Mucosa of rectum (tissue), 2 donors: ENCODE data around the gene STXBP5.

Experiments
- H3K27ac ChIP-seq, 2 donors: one replicate each; pipeline ENCODE4 v1.7.0; 2013; ENCODE audit warnings: inconsistent platforms in 2 of 2, low read depth in 2 of 2, low read length in 2 of 2
- H3K27me3 ChIP-seq, 2 donors: one replicate each; pipeline ENCODE4 v1.7.0; 2013; ENCODE audit warnings: low read length in 2 of 2; ENCODE audit not compliant: control insufficient read depth in 2 of 2, insufficient read depth in 2 of 2
- H3K36me3 ChIP-seq, 2 donors: one replicate each; pipeline ENCODE4 v1.7.0; 2013; ENCODE audit warnings: low read length in 2 of 2; ENCODE audit not compliant: control insufficient read depth in 2 of 2, insufficient read depth in 2 of 2
- H3K4me1 ChIP-seq, 2 donors: one replicate each; pipeline ENCODE4 v1.7.0; 2013; ENCODE audit warnings: low read length in 2 of 2, mild to moderate bottlenecking in 1 of 2; ENCODE audit not compliant: control insufficient read depth in 2 of 2, insufficient read depth in 2 of 2
- H3K4me3 ChIP-seq, 2 donors: one replicate each; pipeline ENCODE4 v1.7.0; 2013; ENCODE audit warnings: low read length in 2 of 2
- H3K9ac ChIP-seq, 2 donors: one replicate each; pipeline ENCODE4 v1.7.0; 2013; ENCODE audit warnings: low read length in 2 of 2, low read depth in 1 of 2, mild to moderate bottlenecking in 1 of 2
- H3K9me3 ChIP-seq, 2 donors: one replicate each; pipeline ENCODE4 v1.7.0; 2013; ENCODE audit warnings: low read length in 2 of 2; ENCODE audit not compliant: control insufficient read depth in 2 of 2
- donor health status: healthy.
- donor health status: Normal muscosa, but diverticular disease.

The STXBP5 gene

GRCh38 chr6:147195987-147196386 is 8.2 kb upstream of the STXBP5 start:
- H3K9ac ChIP-seq, result no peak overlapping the region
- H3K4me3 ChIP-seq, result no peak overlapping the region
- no peaks in the 10 kb centered on the region for H3K4me1 ChIP-seq
- no peak overlapping the region for H3K27ac ChIP-seq
- no peaks in the 10 kb centered on the region for H3K27me3 ChIP-seq
- H3K36me3 ChIP-seq, result no peaks in the 10 kb centered on the region
- no peaks in the 10 kb centered on the region for H3K9me3 ChIP-seq

GRCh38 chr6:147200711-147201110 is 3.5 kb upstream of the STXBP5 start:
- Histone ChIP-seq H3K4me1 (peaks cover 3 to 4% of the 10 kb centered on the region in 2 donors), H3K36me3 (no peaks in the 10 kb centered on the region), H3K9me3 (no peaks in the 10 kb centered on the region), H3K4me3 (no peak overlapping the region), H3K27me3 (no peaks in the 10 kb centered on the region), H3K9ac (no peak overlapping the region), H3K27ac (no peak overlapping the region)

DNA sequence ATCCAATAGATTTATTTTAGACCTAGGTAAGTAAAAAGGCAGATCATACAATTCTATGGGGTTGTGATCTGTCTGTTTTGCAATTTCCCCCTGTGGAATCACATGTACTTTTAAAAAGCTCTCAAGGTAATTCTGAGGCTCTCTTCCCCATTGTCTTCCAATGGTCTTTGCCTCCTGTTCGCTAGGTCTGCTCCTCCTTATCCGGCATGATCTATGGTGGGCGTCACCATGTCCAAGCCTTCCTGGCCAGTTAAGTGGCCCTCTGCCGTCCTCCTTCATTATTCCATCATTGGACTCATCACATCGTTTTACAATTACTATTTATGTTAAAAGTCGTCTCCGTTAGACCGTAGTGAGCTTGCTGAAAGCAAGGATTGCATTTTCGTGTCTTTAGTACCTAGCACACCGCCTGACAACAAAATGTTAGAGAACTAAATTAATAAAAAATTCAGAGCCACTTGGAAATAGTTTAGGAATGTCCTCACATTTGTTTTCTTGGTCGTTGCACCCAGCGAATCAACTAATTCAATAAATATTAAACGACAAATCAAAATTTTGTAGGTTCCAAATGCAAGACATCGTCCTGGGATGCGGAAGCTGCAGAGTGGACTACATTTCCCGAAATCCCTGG is 2.2 kb upstream of the STXBP5 start:
- peak overlapping the region; percentile 67 to 68 for H3K27ac ChIP-seq
- H3K36me3 ChIP-seq, result no peaks in the 10 kb centered on the region
- peak overlapping the region; percentile 78 to 99 for H3K4me3 ChIP-seq
- peaks cover 3 to 4% of the 10 kb centered on the region in 2 donors for H3K4me1 ChIP-seq
- H3K27me3 ChIP-seq, result no peaks in the 10 kb centered on the region
- peak overlapping the region; percentile 72 to 96 for H3K9ac ChIP-seq
- H3K9me3 ChIP-seq, result no peaks in the 10 kb centered on the region

DNA sequence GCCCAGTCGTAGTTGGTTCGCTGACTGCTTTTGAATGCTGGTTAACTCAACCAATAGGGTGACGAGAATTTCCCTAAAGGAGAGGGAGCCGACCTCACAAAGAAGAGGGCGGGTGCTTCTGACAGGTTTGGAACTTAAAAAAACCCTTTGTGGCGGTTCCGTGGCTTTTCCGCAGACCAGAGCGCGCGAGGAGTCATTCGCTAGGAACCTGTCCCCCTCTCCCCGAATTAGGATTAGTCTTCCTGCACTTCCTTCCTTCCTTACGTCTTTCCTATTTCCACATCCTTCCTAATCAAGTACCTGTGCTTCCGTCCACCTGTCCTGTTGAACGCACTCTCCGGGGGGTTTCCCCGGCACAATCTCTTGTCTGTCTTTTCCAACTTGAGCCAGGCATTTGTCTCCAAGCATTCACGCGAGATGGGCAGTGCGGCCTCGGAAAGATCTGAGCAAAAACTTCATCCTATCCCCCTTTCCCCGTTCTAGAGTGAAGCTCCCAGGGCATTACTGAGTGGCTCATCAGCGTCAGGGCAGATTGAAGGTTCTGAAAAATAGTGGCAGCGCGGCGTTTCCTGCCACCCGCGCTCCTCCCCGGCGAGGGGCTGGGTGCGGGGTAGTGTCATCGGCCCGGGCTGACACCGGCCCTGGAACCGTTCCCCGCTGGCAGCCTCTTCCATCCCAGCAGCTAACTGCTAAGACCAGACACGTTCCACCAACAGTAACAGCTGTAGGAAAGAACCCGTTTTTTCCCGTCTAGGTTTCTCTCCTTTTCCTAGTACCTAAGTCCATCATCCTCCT is 1.5 kb upstream of the STXBP5 start:
- peak overlapping the region; percentile 96 to 98 for H3K9ac ChIP-seq
- peak overlapping the region; percentile 97 to 98 for H3K27ac ChIP-seq
- H3K27me3 ChIP-seq, result no peaks in the 10 kb centered on the region
- H3K36me3 ChIP-seq, result no peaks in the 10 kb centered on the region
- H3K9me3 ChIP-seq, result no peaks in the 10 kb centered on the region
- peak overlapping the region; percentile 78 to 99 for H3K4me3 ChIP-seq
- H3K4me1 ChIP-seq, result peaks cover 3 to 4% of the 10 kb centered on the region in 2 donors

DNA sequence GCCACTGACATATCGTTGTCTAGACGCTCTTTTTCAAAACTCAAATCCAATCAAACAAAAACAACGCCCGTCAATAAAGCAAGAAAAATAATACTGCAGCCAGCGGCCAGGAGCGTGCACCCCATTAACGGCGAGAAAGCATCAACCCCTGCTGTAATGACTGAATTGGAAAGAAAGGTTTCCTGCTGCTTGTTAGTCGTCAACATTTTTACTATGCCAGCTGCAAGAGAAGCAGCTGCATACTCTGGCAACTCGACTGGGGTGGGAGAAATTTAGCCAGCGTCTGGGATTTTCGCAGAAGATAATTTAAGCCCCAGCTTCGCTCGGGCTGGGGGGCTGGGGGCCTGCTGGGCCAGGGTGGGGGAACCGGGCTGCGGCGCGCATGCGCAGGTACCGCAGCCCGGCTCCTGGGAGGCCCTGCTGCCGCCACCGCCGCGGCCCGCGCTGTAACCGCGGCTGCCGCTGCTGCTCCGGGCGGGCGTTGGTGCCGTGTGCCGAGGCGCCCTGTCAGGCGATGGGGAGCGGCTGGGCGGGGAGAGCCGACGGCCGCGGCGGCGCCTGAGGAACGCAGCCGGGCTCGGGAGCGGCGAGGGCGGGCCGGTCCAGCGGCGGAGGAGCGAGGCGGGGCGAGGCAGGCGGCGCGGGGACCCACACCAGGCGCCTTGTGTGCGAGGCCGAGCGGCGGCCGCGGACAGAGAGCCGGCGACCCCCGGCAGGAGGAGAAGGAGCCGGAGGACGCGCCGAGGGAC is 732 bp upstream of the STXBP5 start:
- H3K4me1 ChIP-seq, result peaks cover 4 to 7% of the 10 kb centered on the region in 2 donors
- peak overlapping the region; percentile 78 to 99 for H3K4me3 ChIP-seq

DNA sequence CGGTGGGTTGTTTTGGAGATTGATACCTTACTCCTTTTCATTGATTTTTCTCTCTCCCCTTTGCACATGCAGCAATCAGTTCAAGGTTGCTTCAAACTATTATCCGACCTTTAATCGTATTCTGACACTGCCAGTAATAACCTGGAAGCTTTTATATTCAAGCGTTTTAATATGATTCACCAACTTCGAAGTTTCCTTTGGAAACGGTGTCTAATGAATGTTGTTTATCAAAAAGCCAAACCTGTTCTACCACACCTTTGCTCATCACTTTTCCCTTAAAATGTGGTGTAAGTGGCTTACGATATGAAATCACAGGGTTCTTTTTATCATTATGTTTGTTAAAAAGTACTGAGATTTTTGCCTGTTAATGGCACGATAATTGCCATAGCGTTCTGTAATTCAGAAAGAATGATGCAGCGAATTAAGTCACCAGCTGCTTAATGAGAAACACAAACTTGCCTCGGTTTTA is 660 bp downstream of the STXBP5 start:
- peak overlapping the region; percentile 97 to 98 for H3K27ac ChIP-seq
- peak overlapping the region; percentile 78 to 92 for H3K4me3 ChIP-seq
- peaks cover 4 to 10% of the 10 kb centered on the region in 2 donors for H3K4me1 ChIP-seq
- H3K9ac ChIP-seq, result peak overlapping the region; percentile 92 to 98
- H3K9me3 ChIP-seq, result no peaks in the 10 kb centered on the region
- H3K27me3 ChIP-seq, result no peaks in the 10 kb centered on the region
- H3K36me3 ChIP-seq, result no peaks in the 10 kb centered on the region

More for the DNA sequence above, 732 bp upstream of the STXBP5 start:
- Histone ChIP-seq H3K36me3 (no peaks in the 10 kb centered on the region), H3K9me3 (no peaks in the 10 kb centered on the region), H3K27me3 (no peaks in the 10 kb centered on the region), H3K27ac (peak overlapping the region; percentile 97 to 98), H3K9ac (peak overlapping the region; percentile 96 to 98)

DNA sequence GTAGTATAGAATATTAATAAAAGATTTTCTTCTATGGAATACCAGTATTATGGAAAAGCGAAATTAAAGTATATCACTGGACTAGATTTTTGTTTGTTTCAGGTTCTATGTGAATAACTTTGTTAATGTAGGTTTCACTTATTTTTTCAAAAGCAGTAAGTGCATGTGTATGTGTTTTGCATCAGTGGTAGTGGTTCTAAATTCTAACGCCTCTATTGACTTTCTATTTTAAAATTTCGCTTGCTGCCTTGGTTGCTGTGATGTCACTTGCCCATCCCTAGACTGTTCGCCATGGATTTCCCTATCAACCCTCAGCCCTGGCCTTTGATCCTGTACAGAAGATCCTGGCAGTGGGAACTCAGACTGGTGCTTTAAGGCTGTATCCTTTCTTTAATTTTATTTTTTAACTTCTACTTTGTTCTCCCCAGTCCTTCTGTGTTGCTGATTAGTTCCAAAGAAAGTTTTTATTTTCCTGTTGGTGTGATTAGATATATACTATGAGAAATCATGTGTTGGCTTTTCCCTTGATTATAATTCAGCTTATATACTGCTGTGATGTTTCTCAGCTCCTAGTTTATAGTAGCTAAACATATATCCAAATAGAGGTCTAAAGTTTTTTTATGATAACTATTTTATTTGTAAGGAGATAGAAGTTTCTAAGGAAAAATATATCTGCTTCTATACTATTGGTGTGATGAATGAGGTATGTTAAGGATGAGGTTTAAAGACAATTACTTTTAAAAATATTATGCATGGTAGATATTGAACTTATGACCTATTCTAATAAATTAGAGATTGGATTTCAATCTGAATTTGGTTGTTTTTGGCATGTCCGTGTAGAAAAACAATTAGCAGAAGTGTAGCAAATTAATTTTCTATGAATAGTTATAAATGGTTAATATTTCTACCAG is 1.7 kb downstream of the STXBP5 start:
- H3K27ac ChIP-seq, result peak overlapping the region; percentile 56 to 97
- no peaks in the 10 kb centered on the region for H3K9me3 ChIP-seq
- H3K4me1 ChIP-seq, result peaks cover 4 to 12% of the 10 kb centered on the region in 2 donors
- H3K4me3 ChIP-seq, result peak overlapping the region; percentile 78 to 92
- no peaks in the 10 kb centered on the region for H3K36me3 ChIP-seq
- H3K9ac ChIP-seq, result peak overlapping the region; percentile 30 to 92
- H3K27me3 ChIP-seq, result no peaks in the 10 kb centered on the region

GRCh38 chr6:147207351-147207750 is 3.1 kb downstream of the STXBP5 start:
- peak overlapping the region; percentile 43 to 53 for H3K4me3 ChIP-seq

More at GRCh38 chr6:147207351-147207750, 3.1 kb downstream of the STXBP5 start:
- Histone ChIP-seq H3K9ac (peak overlapping the region; percentile 43 to 61), H3K4me1 (peaks cover 4 to 12% of the 10 kb centered on the region in 2 donors), H3K27me3 (no peaks in the 10 kb centered on the region), H3K27ac (peak overlapping the region; percentile 26 to 56), H3K9me3 (no peaks in the 10 kb centered on the region), H3K36me3 (peaks cover 0 to 2% of the 10 kb centered on the region in 2 donors)
